KMS-11 (cell line): ENCODE data around the gene AQP1.

Experiments
- H2AFZ ChIP-seq: fragments of 200-600 bp; sonication (generic); 2 replicates; pipeline ENCODE4 v1.6.1; 2016; ENCODE audit warnings: antibody characterized with exemption, mixed run types, low read depth
- H3K27ac ChIP-seq: fragments of 200-600 bp; sonication (generic); 2 replicates; pipeline ENCODE4 v1.6.1; 2016; ENCODE audit warnings: mild to moderate bottlenecking, mixed run types
- H3K27me3 ChIP-seq: fragments of 200-600 bp; sonication (generic); 2 replicates; pipeline ENCODE4 v1.6.1; 2017; ENCODE audit warnings: mild to moderate bottlenecking, low read depth, mixed run types, moderate library complexity; ENCODE audit not compliant: insufficient read depth
- H3K36me3 ChIP-seq: fragments of 200-600 bp; sonication (generic); 2 replicates; pipeline ENCODE4 v1.6.1; 2017; ENCODE audit warnings: mild to moderate bottlenecking, mixed run types; ENCODE audit not compliant: insufficient read depth
- H3K4me1 ChIP-seq: fragments of 200-600 bp; sonication (generic); 2 replicates; pipeline ENCODE4 v1.6.1; 2016; ENCODE audit warnings: mild to moderate bottlenecking, low read depth, mixed run types; ENCODE audit not compliant: poor library complexity, severe bottlenecking
- H3K4me2 ChIP-seq: fragments of 200-600 bp; sonication (generic); 2 replicates; pipeline ENCODE4 v1.7.0; 2016; ENCODE audit warnings: mild to moderate bottlenecking, mixed run types
- H3K4me3 ChIP-seq: fragments of 200-600 bp; sonication (generic); IDR thresholded peaks from 2 replicates; pipeline ENCODE4 v1.6.1; 2017; ENCODE audit warnings: low read depth, low read length, mixed read lengths; ENCODE audit not compliant: insufficient read depth
- H3K79me2 ChIP-seq: fragments of 200-600 bp; sonication (generic); 2 replicates; pipeline ENCODE4 v1.6.1; 2016; ENCODE audit warnings: low read depth, mixed run types; ENCODE audit not compliant: insufficient read depth
- H3K9ac ChIP-seq: fragments of 200-600 bp; sonication (generic); 2 replicates; pipeline ENCODE4 v1.6.1; 2016; ENCODE audit warnings: mild to moderate bottlenecking, mixed run types
- H4K20me1 ChIP-seq: fragments of 200-600 bp; sonication (generic); 2 replicates; pipeline ENCODE4 v1.6.1; 2016; ENCODE audit warnings: mild to moderate bottlenecking, mixed run types; ENCODE audit not compliant: insufficient read depth
- CTCF ChIP-seq: fragments of 200-600 bp; sonication (generic); conservative IDR thresholded peaks from 2 replicates; pipeline ENCODE4 v1.6.1; 2017; ENCODE audit warnings: low read depth, mild to moderate bottlenecking, antibody characterized with exemption, low read length, moderate library complexity, mixed read lengths

AQP1 gene

GRCh38 chr7:30873656-30874055 lies 38.0 kb upstream of the AQP1 start:
- Histone ChIP-seq H3K27ac (no peak overlapping the region), H3K9ac (no peak overlapping the region), H2AFZ (no peak overlapping the region), H4K20me1 (no peaks in the 10 kb centered on the region), H3K27me3 (no peaks in the 10 kb centered on the region), H3K4me3 (no peak overlapping the region), H3K79me2 (no peaks in the 10 kb centered on the region), H3K4me1 (no peaks in the 10 kb centered on the region), H3K4me2 (no peak overlapping the region), H3K36me3 (no peaks in the 10 kb centered on the region)
- no peak for TF ChIP-seq CTCF

GRCh38 chr7:30874656-30875302 lies 36.9 kb upstream of the AQP1 start:
- Histone ChIP-seq H3K4me1 (no peaks in the 10 kb centered on the region), H3K36me3 (no peaks in the 10 kb centered on the region), H4K20me1 (no peaks in the 10 kb centered on the region), H3K9ac (no peak overlapping the region), H3K4me2 (no peak overlapping the region), H3K4me3 (no peak overlapping the region), H2AFZ (no peak overlapping the region), H3K79me2 (no peaks in the 10 kb centered on the region), H3K27ac (no peak overlapping the region), H3K27me3 (no peaks in the 10 kb centered on the region)
- TF ChIP-seq CTCF: no peak

- no peaks in the 10 kb centered on the region for H4K20me1 ChIP-seq
- no peaks in the 10 kb centered on the region for H3K4me1 ChIP-seq
- H3K9ac ChIP-seq: no peak overlapping the region
- H3K79me2 ChIP-seq: no peaks in the 10 kb centered on the region
- no peak for TF ChIP-seq CTCF
- no peak overlapping the region for H3K27ac ChIP-seq
- H2AFZ ChIP-seq: no peak overlapping the region
- no peak overlapping the region for H3K4me3 ChIP-seq
- H3K36me3 ChIP-seq: no peaks in the 10 kb centered on the region
- no peak overlapping the region for H3K4me2 ChIP-seq
- no peaks in the 10 kb centered on the region for H3K27me3 ChIP-seq
Measured at GRCh38 chr7:30877015-30877769, 34.5 kb upstream of the AQP1 start.

- Histone ChIP-seq H4K20me1 (no peaks in the 10 kb centered on the region), H3K27me3 (no peaks in the 10 kb centered on the region), H3K4me3 (no peak overlapping the region), H2AFZ (no peak overlapping the region), H3K4me2 (no peak overlapping the region), H3K79me2 (no peaks in the 10 kb centered on the region), H3K9ac (no peak overlapping the region), H3K27ac (no peak overlapping the region), H3K4me1 (no peaks in the 10 kb centered on the region), H3K36me3 (no peaks in the 10 kb centered on the region)
- TF ChIP-seq CTCF: no peak
Measured at GRCh38 chr7:30877993-30878392, 33.7 kb upstream of the AQP1 start.
